Measurements from ENCODE around the gene CCDC159. TPM values are rescaled to one million over a fixed set of nuclear protein-coding genes. Genes with fewer than 3 reads are reported as not detected.
A peak's percentile ranks its signal among the peaks of the same experiment; 100 is the strongest.
"Not testable (repeated sequence)": the region's sequence is repeated elsewhere in the genome, so short reads cannot be mapped to it uniquely, and the experiment has no call there.

Gene CCDC159
- total RNA-seq, 3 donors from 2014 or later: 8.6 to 30.2 (median 25.5) TPM

- intact Hi-C loops (cut with DNase I; ENCODE audit: low total_unique reads): no loop called here
- no peak for DNase-seq (ENCODE audit: low spot score in 2 of 2)
- Histone ChIP-seq H3K4me1 (peaks cover 0 to 13% of the 10 kb centered on the region in 2 donors), H3K4me3 (no peak overlapping the region), H3K36me3 (no peaks in the 10 kb centered on the region), H3K27me3 (no peaks in the 10 kb centered on the region), H3K27ac (peak overlapping the region in 1 of 2 donors; percentile 94), H3K9me3 (no peaks in the 10 kb centered on the region)
- TF ChIP-seq POLR2A (IDR thresholded peaks at IDR 0.05) (no peak), CTCF (IDR thresholded peaks at IDR 0.05) (no peak), POLR2AphosphoS5 (IDR thresholded peaks at IDR 0.05) (no peak)
Observed at GRCh38 chr19:11347546-11348039, 1.3 kb downstream of the CCDC159 start.

GRCh38 chr19:11349171-11349570 is 2.9 kb downstream of the CCDC159 start:
- DNase-seq (ENCODE audit: low spot score in 2 of 2): no peak
- no peaks in the 10 kb centered on the region for H3K27me3 ChIP-seq
- no peaks in the 10 kb centered on the region for H3K36me3 ChIP-seq
- no peak overlapping the region for H3K4me3 ChIP-seq
- intact Hi-C loops (cut with DNase I; ENCODE audit: low total_unique reads): no loop called here
- TF ChIP-seq CTCF (IDR thresholded peaks at IDR 0.05) (no peak), POLR2A (IDR thresholded peaks at IDR 0.05) (no peak)
- H3K9me3 ChIP-seq: no peaks in the 10 kb centered on the region
- H3K4me1 ChIP-seq: peaks cover 0 to 12% of the 10 kb centered on the region in 2 donors
- no peak overlapping the region for H3K27ac ChIP-seq

- H3K4me3 ChIP-seq; H3K4me1 ChIP-seq; intact Hi-C loops (cut with DNase I; ENCODE audit: low total_unique reads): not testable (repeated sequence)
Observed at GRCh38 chr19:11354102-11354501, 7.8 kb downstream of the CCDC159 start.

GRCh38 chr19:11355160-11356073 is 9.1 kb downstream of the CCDC159 start, which contains the start of gene PLPPR2:
PLPPR2 (plus strand) TSS chr19:11355432; CDS start chr19:11357674, 2,242 bp downstream.
- no peak for TF ChIP-seq POLR2A (IDR thresholded peaks at IDR 0.05)
- peak in 2 of 3 donors; percentile 53 to 74 for TF ChIP-seq POLR2AphosphoS5 (IDR thresholded peaks at IDR 0.05)
- H3K27ac ChIP-seq: peak within 1 kb of the TSS; percentile 76 to 89
- no peaks in the 10 kb centered on the region for H3K27me3 ChIP-seq
- H3K4me1 ChIP-seq: peaks cover 0 to 7% of the 10 kb centered on the region in 2 donors
- no peaks in the 10 kb centered on the region for H3K36me3 ChIP-seq
- peak; percentile 88 to 93 for DNase-seq (ENCODE audit: low spot score in 2 of 2)
- no peaks in the 10 kb centered on the region for H3K9me3 ChIP-seq
- peak within 1 kb of the TSS; percentile 76 to 78 (median 77) for H3K4me3 ChIP-seq
- intact Hi-C loops (cut with DNase I; ENCODE audit: low total_unique reads): no loop called here

More at GRCh38 chr19:11354102-11354501, 7.8 kb downstream of the CCDC159 start:
- not testable (repeated sequence) for DNase-seq (ENCODE audit: low spot score in 2 of 2); H3K27ac ChIP-seq; H3K27me3 ChIP-seq; H3K36me3 ChIP-seq; H3K9me3 ChIP-seq

- no peak for DNase-seq (ENCODE audit: low spot score in 2 of 2)
- peak overlapping the region; percentile 76 to 78 (median 77) for H3K4me3 ChIP-seq
- TF ChIP-seq POLR2AphosphoS5 (IDR thresholded peaks at IDR 0.05) (no peak), POLR2A (IDR thresholded peaks at IDR 0.05) (no peak), CTCF (IDR thresholded peaks at IDR 0.05) (no peak)
- no peaks in the 10 kb centered on the region for H3K9me3 ChIP-seq
- H3K4me1 ChIP-seq: peaks cover 0 to 7% of the 10 kb centered on the region in 2 donors
- no peaks in the 10 kb centered on the region for H3K27me3 ChIP-seq
- H3K36me3 ChIP-seq: no peaks in the 10 kb centered on the region
- intact Hi-C loops (cut with DNase I; ENCODE audit: low total_unique reads): no loop called here
- peak overlapping the region; percentile 76 to 89 for H3K27ac ChIP-seq
Observed at GRCh38 chr19:11356074-11356397, 9.7 kb downstream of the CCDC159 start.
